ENCODE data around the gene ZC4H2. TPM values are rescaled to one million over a fixed set of nuclear protein-coding genes. Genes with fewer than 3 reads are reported as not detected.

The ZC4H2 gene
- total RNA-seq, 1 donor from 2014 or later: 4.8 TPM

Other genes with a start within 250 kb of the ZC4H2 start
- gene ZC3H12B, start 58.4 kb upstream of the ZC4H2 start, total RNA-seq: 0.89 TPM

Data from cardiac septum (tissue), 1 donor.